Measurements from ENCODE around the gene MACO1. TPM values are rescaled to one million over a fixed set of nuclear protein-coding genes. Genes with fewer than 3 reads are reported as not detected.
A peak's percentile ranks its signal among the peaks of the same experiment; 100 is the strongest.

Gene MACO1
- total and polyA plus RNA-seq, 9 of the 15 experiments (the other 6 are each of a cell fraction or from before 2014, with no cell fraction given): 4.6 to 28.4 (median 21.7) TPM

DNA sequence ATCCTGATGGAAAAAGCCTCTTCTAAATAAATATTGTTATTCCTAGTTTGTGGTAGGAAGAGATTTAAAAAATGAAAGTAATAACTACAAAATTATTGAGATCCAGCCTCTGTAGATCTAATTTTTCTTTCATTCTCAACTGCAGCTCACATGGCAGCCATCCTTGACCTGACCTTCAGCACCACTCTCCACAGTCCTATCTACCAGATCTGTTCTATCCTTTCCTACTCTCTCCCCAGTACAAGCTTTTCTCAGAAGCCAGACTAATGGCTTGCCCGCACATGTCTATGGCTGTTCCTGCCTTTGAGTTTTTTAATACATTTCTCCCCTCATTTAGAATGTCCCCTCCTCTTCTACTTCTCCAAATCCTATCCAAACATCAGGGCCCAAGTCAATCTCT, 51.5 kb downstream of the MACO1 start (continued):
- no peak for TF ChIP-seq SRSF1 (IDR thresholded peaks at IDR 0.05; ENCODE audit: low read depth, low read length)
- TF ChIP-seq ESRRA (IDR thresholded peaks at IDR 0.05; ENCODE audit: borderline replicate concordance, low read depth): peak; percentile 96
- no peak for TF ChIP-seq NBN (IDR thresholded peaks at IDR 0.05; ENCODE audit: low read depth)
- no peak for TF ChIP-seq NRF1 (conservative IDR thresholded peaks at IDR 0.05 in 1 of 2, IDR thresholded peaks at IDR 0.05 in 1 of 2)
- peak; percentile 20; the same call in 1 of the 2 replicates for TF ChIP-seq EP400 (IDR thresholded peaks at IDR 0.05)
- 0 out of 2 replicates have a peak, but pooled peaks have one; percentile 17 for TF ChIP-seq MEF2D (tag; conservative IDR thresholded peaks at IDR 0.05; ENCODE audit: low read depth)

DNA sequence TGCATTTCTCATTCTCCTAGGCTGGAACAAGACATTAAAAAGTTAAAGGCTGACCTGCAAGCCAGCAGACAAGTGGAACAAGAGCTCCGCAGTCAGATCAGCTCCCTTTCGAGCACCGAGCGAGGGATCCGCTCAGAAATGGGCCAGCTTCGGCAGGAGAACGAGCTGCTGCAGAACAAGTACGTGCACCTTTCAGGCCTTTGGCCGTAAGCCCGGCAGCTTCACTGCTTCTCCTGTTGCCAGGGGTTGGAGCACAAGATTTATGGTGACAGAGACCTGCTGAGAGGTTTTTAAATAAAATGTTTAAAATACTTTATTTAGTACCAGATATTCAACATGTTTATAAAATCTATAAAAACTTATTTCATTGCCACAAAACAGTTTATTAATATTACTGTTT, 53.4 kb downstream of the MACO1 start:
- H3K79me2 ChIP-seq (ENCODE audit: control insufficient read depth, insufficient read depth, low read length): peaks cover 47% of the 10 kb centered on the region
- intact Hi-C loops (cut with micrococcal nuclease) (no loop called here), in situ Hi-C loops (cut with MboI) (no loop called here)
- ATAC-seq: no peak
- peak overlapping the region in 1 of 2 experiments; percentile 80; a peak in 1 of 4 replicates for H3K9ac ChIP-seq (ENCODE audit: insufficient read depth in 1 of 2, low read depth in 2 of 2, low read length in 2 of 2)
- H3K9me3 ChIP-seq (replicated peaks; ENCODE audit: control insufficient read depth, insufficient read depth, low read depth, low read length): no peaks in the 10 kb centered on the region
- 91% methylated on average over 10 of the region's 10 CpGs for WGBS (ENCODE audit: insufficient coverage, low coverage, missing lambda C conversion rate)
- TF ChIP-seq, protein P1, sequence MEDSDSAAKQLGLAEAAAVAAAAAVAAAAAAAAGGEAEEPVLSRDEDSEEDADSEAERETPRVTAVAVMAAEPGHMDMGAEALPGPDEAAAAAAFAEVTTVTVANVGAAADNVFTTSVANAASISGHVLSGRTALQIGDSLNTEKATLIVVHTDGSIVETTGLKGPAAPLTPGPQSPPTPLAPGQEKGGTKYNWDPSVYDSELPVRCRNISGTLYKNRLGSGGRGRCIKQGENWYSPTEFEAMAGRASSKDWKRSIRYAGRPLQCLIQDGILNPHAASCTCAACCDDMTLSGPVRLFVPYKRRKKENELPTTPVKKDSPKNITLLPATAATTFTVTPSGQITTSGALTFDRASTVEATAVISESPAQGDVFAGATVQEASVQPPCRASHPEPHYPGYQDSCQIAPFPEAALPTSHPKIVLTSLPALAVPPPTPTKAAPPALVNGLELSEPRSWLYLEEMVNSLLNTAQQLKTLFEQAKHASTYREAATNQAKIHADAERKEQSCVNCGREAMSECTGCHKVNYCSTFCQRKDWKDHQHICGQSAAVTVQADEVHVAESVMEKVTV (CRISPR knock-in tag; IDR thresholded peaks at IDR 0.05): no peak
- TF ChIP-seq SMAD4 (CRISPR knock-in tag; conservative IDR thresholded peaks at IDR 0.05): no peak
- no peak for TF ChIP-seq U2AF2 (optimal IDR thresholded peaks at IDR 0.05; ENCODE audit: low read depth, low read length)
- TF ChIP-seq, protein P2, sequence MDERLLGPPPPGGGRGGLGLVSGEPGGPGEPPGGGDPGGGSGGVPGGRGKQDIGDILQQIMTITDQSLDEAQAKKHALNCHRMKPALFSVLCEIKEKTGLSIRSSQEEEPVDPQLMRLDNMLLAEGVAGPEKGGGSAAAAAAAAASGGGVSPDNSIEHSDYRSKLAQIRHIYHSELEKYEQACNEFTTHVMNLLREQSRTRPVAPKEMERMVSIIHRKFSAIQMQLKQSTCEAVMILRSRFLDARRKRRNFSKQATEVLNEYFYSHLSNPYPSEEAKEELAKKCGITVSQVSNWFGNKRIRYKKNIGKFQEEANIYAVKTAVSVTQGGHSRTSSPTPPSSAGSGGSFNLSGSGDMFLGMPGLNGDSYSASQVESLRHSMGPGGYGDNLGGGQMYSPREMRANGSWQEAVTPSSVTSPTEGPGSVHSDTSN (CRISPR knock-in tag; IDR thresholded peaks at IDR 0.05; ENCODE audit: low read depth): no peak
- TF ChIP-seq, protein P2 (tag; conservative IDR thresholded peaks at IDR 0.05; ENCODE audit: low read depth): peak; percentile 57
- TF ChIP-seq, protein P3, sequence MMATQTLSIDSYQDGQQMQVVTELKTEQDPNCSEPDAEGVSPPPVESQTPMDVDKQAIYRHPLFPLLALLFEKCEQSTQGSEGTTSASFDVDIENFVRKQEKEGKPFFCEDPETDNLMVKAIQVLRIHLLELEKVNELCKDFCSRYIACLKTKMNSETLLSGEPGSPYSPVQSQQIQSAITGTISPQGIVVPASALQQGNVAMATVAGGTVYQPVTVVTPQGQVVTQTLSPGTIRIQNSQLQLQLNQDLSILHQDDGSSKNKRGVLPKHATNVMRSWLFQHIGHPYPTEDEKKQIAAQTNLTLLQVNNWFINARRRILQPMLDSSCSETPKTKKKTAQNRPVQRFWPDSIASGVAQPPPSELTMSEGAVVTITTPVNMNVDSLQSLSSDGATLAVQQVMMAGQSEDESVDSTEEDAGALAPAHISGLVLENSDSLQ (IDR thresholded peaks at IDR 0.05): 0 out of 2 replicates have a peak, but pooled peaks have one; percentile 32
- TF ChIP-seq FUS (optimal IDR thresholded peaks at IDR 0.05; ENCODE audit: low read depth, low read length): no peak
- TF ChIP-seq U2AF1 (optimal IDR thresholded peaks at IDR 0.05; ENCODE audit: low read depth, low read length): no peak
- H3K4me2 ChIP-seq (ENCODE audit: insufficient read depth, low read length): no peak overlapping the region
- POLR2A ChIA-PET: interaction anchor here (0.8 to 1.1 kb wide), 2 partner anchors 47 to 237 kb away, joined by 3 to 4 read pairs; partner anchors contain the start of gene RSRP1
- no peak overlapping the region for H3K4me3 ChIP-seq
- H3K9me1 ChIP-seq (ENCODE audit: control insufficient read depth, insufficient read depth, low read length): no peaks in the 10 kb centered on the region
- DNase-seq (ENCODE audit: extremely low read depth in 1 of 4, low spot score in 3 of 4): no peak
- CTCF ChIA-PET (ENCODE audit: low intra/inter-chr PET ratio): no interaction called here
- FAIRE-seq: no peak
- no peak overlapping the region for H2AFZ ChIP-seq (ENCODE audit: low read depth, low read length)
- H3K27ac ChIP-seq (ENCODE audit: extremely low read depth, low read depth, low read length): no peak overlapping the region
- peaks cover 7 to 28% of the 10 kb centered on the region in 2 experiments; a peak in 3 of 5 replicates for H3K4me1 ChIP-seq (replicated peaks in 1 of 2; ENCODE audit: control insufficient read depth in 2 of 2, insufficient read depth in 2 of 2, low read length in 2 of 2)
- H3K36me3 ChIP-seq (ENCODE audit: control insufficient read depth, insufficient read depth, low read length): peaks cover 66% of the 10 kb centered on the region
- H4K20me1 ChIP-seq (replicated peaks; ENCODE audit: control insufficient read depth, insufficient read depth, low read length): no peaks in the 10 kb centered on the region
- H3K27me3 ChIP-seq (ENCODE audit: control insufficient read depth in 2 of 2, insufficient read depth in 2 of 2, low read length in 2 of 2): no peaks in the 10 kb centered on the region
- BruUV-seq (replicated peaks): no TSS peak

Measured in K562 (cell line).